Measurements from ENCODE around the gene HMGB2. TPM values are rescaled to one million over a fixed set of nuclear protein-coding genes. Genes with fewer than 3 reads are reported as not detected.

Gene HMGB2
- total RNA-seq, 1 donor from 2014 or later: 40.9 TPM

- no peak for ATAC-seq
- no peak for TF ChIP-seq CTCF (IDR thresholded peaks at IDR 0.05)
These were observed 33.1 kb upstream of the HMGB2 start for GRCh38 chr4:173367285-173367684.

GRCh38 chr4:173365359-173365996 lies 31.3 kb upstream of the HMGB2 start:
- no peaks in the 10 kb centered on the region for H3K9me3 ChIP-seq
- H3K4me1 ChIP-seq: peaks cover 8% of the 10 kb centered on the region
- intact Hi-C loops (cut with DNase I): no loop called here
- H3K27ac ChIP-seq: no peak overlapping the region
- H3K27me3 ChIP-seq (ENCODE audit: low read depth): no peaks in the 10 kb centered on the region
- no peaks in the 10 kb centered on the region for H3K36me3 ChIP-seq
- DNase-seq (no peak), ATAC-seq (no peak)
- no peak for TF ChIP-seq CTCF (IDR thresholded peaks at IDR 0.05)
- no peak overlapping the region for H3K4me3 ChIP-seq

More at GRCh38 chr4:173367285-173367684, 33.1 kb upstream of the HMGB2 start:
- Histone ChIP-seq H3K36me3 (no peaks in the 10 kb centered on the region), H3K9me3 (no peaks in the 10 kb centered on the region), H3K4me1 (peaks cover 9% of the 10 kb centered on the region), H3K27ac (no peak overlapping the region), H3K27me3 (ENCODE audit: low read depth) (no peaks in the 10 kb centered on the region), H3K4me3 (no peak overlapping the region)
- intact Hi-C loops (cut with DNase I): no loop called here
- no peak for DNase-seq

- no peak overlapping the region for H3K4me3 ChIP-seq
- intact Hi-C loops (cut with DNase I): no loop called here
- no peaks in the 10 kb centered on the region for H3K27me3 ChIP-seq (ENCODE audit: low read depth)
- no peak for TF ChIP-seq CTCF (IDR thresholded peaks at IDR 0.05)
- H3K9me3 ChIP-seq: no peaks in the 10 kb centered on the region
- no peak for DNase-seq
- H3K27ac ChIP-seq: no peak overlapping the region
- H3K4me1 ChIP-seq: peaks cover 6% of the 10 kb centered on the region
- no peak for ATAC-seq
- H3K36me3 ChIP-seq: no peaks in the 10 kb centered on the region
These were observed 28.5 kb upstream of the HMGB2 start for GRCh38 chr4:173362666-173363065.

- no peak for ATAC-seq
- intact Hi-C loops (cut with DNase I): no loop called here
- no peaks in the 10 kb centered on the region for H3K27me3 ChIP-seq (ENCODE audit: low read depth)
- TF ChIP-seq CTCF (IDR thresholded peaks at IDR 0.05): peak; percentile 6
- no peak overlapping the region for H3K27ac ChIP-seq
- no peak overlapping the region for H3K4me3 ChIP-seq
- DNase-seq: no peak
- H3K9me3 ChIP-seq: no peaks in the 10 kb centered on the region
- no peaks in the 10 kb centered on the region for H3K4me1 ChIP-seq
- no peaks in the 10 kb centered on the region for H3K36me3 ChIP-seq
These were observed 26.5 kb upstream of the HMGB2 start for GRCh38 chr4:173360587-173361221.

- no peaks in the 10 kb centered on the region for H3K4me1 ChIP-seq
- TF ChIP-seq CTCF (IDR thresholded peaks at IDR 0.05): no peak
- DNase-seq: no peak
- H3K27ac ChIP-seq: no peak overlapping the region
- peak in 1 of 2 donors; percentile 49 for ATAC-seq
- H3K4me3 ChIP-seq: no peak overlapping the region
- no peaks in the 10 kb centered on the region for H3K9me3 ChIP-seq
- H3K27me3 ChIP-seq (ENCODE audit: low read depth): no peaks in the 10 kb centered on the region
- intact Hi-C loops (cut with DNase I): no loop called here
- H3K36me3 ChIP-seq: no peaks in the 10 kb centered on the region
These were observed 23.8 kb upstream of the HMGB2 start for GRCh38 chr4:173357939-173358338.
